GM18526 (cell line): ENCODE data around the gene CLASRP.

Experiments
- POLR2A ChIP-seq: IDR thresholded peaks from 3 replicates; pipeline ENCODE4 v1.6.1; 2011; ENCODE audit not compliant: insufficient read length; ENCODE audit errors: extremely low read depth

The CLASRP gene

GRCh38 chr19:45019187-45019586 is 19.7 kb upstream of the CLASRP start:
- TF ChIP-seq POLR2A, result no peak

GRCh38 chr19:45020071-45020470 is 18.8 kb upstream of the CLASRP start:
- TF ChIP-seq POLR2A, result no peak

DNA sequence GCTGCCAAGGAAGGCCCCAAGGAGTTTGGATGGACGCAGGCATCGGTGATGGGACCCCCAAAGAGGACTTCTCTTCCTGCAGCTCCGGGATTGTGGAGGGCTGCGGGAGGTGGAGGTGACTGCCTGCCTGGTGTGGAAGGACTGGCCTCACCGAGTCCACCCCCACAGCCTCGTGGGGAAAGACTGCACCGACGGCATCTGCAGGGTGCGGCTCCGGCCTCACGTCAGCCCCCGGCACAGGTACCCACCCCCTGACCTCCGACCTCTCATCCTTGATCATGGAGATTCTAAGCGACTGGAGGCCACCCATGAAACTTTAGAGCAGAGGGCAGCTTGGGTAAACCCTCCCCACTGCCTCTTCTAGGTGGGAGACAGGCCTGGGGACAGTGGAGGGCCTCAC is 16.9 kb upstream of the CLASRP start:
- no peak for TF ChIP-seq POLR2A

- TF ChIP-seq POLR2A, result no peak
Observed at GRCh38 chr19:45023048-45023447, 15.8 kb upstream of the CLASRP start.

DNA sequence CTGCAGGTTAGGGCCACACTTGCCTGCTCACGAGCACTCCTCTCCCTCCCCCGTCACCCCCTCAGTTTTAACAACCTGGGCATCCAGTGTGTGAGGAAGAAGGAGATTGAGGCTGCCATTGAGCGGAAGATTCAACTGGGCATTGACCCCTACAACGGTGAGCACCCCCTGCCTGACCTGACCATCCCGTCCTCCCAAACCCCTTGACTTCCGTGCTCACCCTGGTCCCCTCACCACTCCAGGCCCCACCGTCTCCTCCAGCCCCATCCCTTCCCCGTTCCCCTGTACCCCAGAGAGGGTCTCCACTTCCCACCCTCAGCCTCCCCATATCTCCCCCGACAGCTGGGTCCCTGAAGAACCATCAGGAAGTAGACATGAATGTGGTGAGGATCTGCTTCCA is 13.6 kb upstream of the CLASRP start:
- no peak for TF ChIP-seq POLR2A

DNA sequence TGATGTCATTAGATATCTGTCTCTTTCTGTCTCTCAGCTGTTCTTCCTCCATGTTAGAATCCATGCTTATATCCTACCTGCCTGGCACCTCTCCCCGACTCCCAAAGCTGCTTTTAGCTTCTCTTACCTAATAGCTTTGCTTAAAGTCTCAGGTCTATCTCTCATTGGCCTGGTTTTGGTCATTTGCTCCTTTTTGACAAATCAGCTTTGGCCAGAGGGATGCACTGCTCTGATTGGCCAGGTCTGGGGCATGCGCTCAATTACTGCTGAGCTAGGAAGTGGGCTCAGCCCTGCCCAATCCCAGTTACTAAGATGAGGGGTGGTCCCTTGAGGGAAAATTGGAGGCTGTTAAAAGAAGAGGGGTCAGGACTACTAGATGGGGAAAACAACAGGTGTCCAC is 11.5 kb upstream of the CLASRP start:
- TF ChIP-seq POLR2A, result no peak

- TF ChIP-seq POLR2A, result no peak
Observed at GRCh38 chr19:45030825-45031224, 8.0 kb upstream of the CLASRP start.

DNA sequence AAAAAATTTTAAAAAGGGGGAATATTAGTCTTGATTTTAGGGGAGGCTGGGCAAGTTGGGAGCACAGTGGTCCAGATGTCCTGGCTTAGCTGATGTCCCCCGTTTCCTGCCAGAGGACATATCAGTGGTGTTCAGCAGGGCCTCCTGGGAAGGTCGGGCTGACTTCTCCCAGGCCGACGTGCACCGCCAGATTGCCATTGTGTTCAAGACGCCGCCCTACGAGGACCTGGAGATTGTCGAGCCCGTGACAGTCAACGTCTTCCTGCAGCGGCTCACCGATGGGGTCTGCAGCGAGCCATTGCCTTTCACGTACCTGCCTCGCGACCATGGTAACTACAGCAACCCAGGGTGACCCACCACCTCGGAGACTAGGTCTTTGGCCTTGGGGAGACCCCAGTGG is 6.4 kb upstream of the CLASRP start:
- TF ChIP-seq POLR2A, result no peak

GRCh38 chr19:45035755-45036154 is 3.1 kb upstream of the CLASRP start:
- TF ChIP-seq POLR2A, result no peak

DNA sequence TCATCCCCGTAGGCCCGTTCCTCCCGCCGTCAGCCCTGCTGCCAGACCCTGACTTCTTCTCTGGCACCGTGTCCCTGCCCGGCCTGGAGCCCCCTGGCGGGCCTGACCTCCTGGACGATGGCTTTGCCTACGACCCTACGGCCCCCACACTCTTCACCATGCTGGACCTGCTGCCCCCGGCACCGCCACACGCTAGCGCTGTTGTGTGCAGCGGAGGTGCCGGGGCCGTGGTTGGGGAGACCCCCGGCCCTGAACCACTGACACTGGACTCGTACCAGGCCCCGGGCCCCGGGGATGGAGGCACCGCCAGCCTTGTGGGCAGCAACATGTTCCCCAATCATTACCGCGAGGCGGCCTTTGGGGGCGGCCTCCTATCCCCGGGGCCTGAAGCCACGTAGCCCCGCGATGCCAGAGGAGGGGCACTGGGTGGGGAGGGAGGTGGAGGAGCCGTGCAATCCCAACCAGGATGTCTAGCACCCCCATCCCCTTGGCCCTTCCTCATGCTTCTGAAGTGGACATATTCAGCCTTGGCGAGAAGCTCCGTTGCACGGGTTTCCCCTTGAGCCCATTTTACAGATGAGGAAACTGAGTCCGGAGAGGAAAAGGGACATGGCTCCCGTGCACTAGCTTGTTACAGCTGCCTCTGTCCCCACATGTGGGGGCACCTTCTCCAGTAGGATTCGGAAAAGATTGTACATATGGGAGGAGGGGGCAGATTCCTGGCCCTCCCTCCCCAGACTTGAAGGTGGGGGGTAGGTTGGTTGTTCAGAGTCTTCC is 1.3 kb upstream of the CLASRP start:
- TF ChIP-seq POLR2A, result no peak

- TF ChIP-seq POLR2A, result no peak
Observed at GRCh38 chr19:45040059-45040771, 1.4 kb downstream of the CLASRP start.

- no peak for TF ChIP-seq POLR2A
Observed at GRCh38 chr19:45041125-45041524, 2.3 kb downstream of the CLASRP start.

- no peak for TF ChIP-seq POLR2A
Observed at GRCh38 chr19:45045671-45046353, 7.0 kb downstream of the CLASRP start.

DNA sequence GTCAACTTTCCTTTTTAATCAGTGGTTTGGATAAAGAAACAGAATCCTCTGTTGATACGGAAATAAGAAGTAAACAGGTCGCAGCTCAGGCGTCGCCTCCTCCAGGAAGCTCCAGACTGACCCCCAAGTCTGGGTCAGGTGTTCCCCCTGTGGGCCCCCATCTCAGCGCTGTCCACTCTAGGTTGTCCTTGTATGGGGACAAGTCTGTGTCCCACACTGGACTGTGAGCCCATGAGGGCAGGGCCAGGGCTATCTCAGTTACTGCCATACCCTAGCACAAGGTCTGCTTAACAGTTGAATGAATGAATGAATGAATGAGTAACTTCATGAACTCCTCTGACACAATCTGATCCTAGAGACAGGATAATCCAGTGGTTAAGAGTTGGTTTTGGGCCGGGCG is 7.5 kb downstream of the CLASRP start:
- no peak for TF ChIP-seq POLR2A

DNA sequence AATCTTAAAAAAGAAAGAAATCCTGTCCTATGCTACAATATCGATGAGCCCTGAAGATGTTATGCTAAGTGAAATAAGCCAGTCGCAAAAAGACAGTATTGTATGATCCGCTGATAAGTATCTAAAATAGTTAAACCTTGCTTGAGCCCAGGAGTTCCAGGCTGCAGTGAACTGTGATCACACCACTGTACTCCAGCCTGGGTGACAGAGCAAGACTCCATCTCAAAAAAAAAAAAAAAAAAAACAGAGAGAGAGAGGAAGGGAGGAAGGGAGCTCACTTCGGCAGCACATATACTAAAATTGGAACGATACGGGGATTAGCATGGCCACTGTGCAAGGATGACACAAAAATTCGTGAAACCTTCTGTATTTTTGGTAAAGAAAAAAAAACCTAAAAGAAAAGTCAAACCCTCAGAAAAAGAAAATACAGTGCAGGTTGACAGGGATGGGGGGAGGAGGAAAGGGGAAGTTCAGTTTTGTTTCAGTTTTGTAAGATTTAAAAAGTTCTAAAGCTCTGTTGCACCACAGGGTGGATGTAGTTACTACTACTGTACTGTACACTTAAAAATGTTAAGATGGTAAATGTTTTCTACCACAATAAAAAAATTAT is 8.4 kb downstream of the CLASRP start:
- TF ChIP-seq POLR2A, result no peak
